BLaER1 treated with 17β-estradiol and CSF1 and Interleukin-3, amounts not matched to agents 10 nM and 100 nM (cell line): Measurements from ENCODE around the gene ENTHD1.
"Not testable (repeated sequence)": the region's sequence is repeated elsewhere in the genome, so short reads cannot be mapped to it uniquely, and the experiment has no call there.

Source experiments
- H3K27ac ChIP-seq, 11 experiments: shearing (Covaris generic); formaldehyde crosslinking; 2 replicates each; pipeline ENCODE4 v1.8.1; 2022
- H3K27me3 ChIP-seq, 11 experiments: shearing (Covaris generic); formaldehyde crosslinking; 2 replicates each; pipeline ENCODE4 v1.8.1; 2022
- H3K36me3 ChIP-seq, 11 experiments: shearing (Covaris generic); formaldehyde crosslinking; 2 replicates each; pipeline ENCODE4 v1.8.1; 2022
- H3K4me1 ChIP-seq, 10 experiments: shearing (Covaris generic); formaldehyde crosslinking; 2 replicates each; pipeline ENCODE4 v1.8.1; 2022
- H3K4me2 ChIP-seq, 11 experiments: shearing (Covaris generic); formaldehyde crosslinking; 2 replicates each; pipeline ENCODE4 v1.8.1; 2022
- H3K4me3 ChIP-seq, 10 experiments: shearing (Covaris generic); formaldehyde crosslinking; 2 replicates each; pipeline ENCODE4 v1.8.1; 2022
- H3K9ac ChIP-seq, 11 experiments: shearing (Covaris generic); formaldehyde crosslinking; 2 replicates each; pipeline ENCODE4 v1.8.1; 2022
- H3K9me3 ChIP-seq, 11 experiments: shearing (Covaris generic); formaldehyde crosslinking; replicated peaks in 1 of 11; 2 replicates each; pipeline ENCODE4 v1.8.1; 2022
- H4K20me1 ChIP-seq, 11 experiments: shearing (Covaris generic); formaldehyde crosslinking; 2 replicates each; pipeline ENCODE4 v1.8.1; 2022
- Cebpa-rat ChIP-seq, 11 experiments: shearing (Covaris generic); IDR thresholded peaks; 2 replicates each; pipeline ENCODE4 v1.8.1; 2022

Gene ENTHD1

GRCh38 chr22:39746600-39747262 is 146.8 kb downstream of the ENTHD1 start:
- Histone ChIP-seq H3K4me1 (peaks cover 9 to 23% (median 19%) of the 10 kb centered on the region in 10 experiments), H4K20me1 (no peaks in the 10 kb centered on the region), H3K27me3 (no peaks in the 10 kb centered on the region), H3K27ac (no peak overlapping the region), H3K4me3 (no peak overlapping the region), H3K36me3 (no peaks in the 10 kb centered on the region), H3K9me3 (peaks cover 0 to 3% (median 0%) of the 10 kb centered on the region in 11 experiments; a peak in 1 of 22 replicates), H3K4me2 (peak overlapping the region in 9 of 11 experiments; percentile 2 to 65 (median 51); a peak in 14 of 22 replicates), H3K9ac (no peak overlapping the region)
- no peak for TF ChIP-seq Cebpa-rat (IDR thresholded peaks at IDR 0.05)

GRCh38 chr22:39745789-39746188 is 147.8 kb downstream of the ENTHD1 start:
- H3K4me3 ChIP-seq, result no peak overlapping the region
- peak overlapping the region; percentile 31 to 65 (median 52); a peak in 21 of 22 replicates for H3K4me2 ChIP-seq
- no peaks in the 10 kb centered on the region for H4K20me1 ChIP-seq
- H3K27me3 ChIP-seq, result no peaks in the 10 kb centered on the region
- H3K9me3 ChIP-seq, result peaks cover 0 to 9% (median 0%) of the 10 kb centered on the region in 11 experiments; a peak in 6 of 22 replicates
- no peaks in the 10 kb centered on the region for H3K36me3 ChIP-seq
- TF ChIP-seq Cebpa-rat (IDR thresholded peaks at IDR 0.05), result no peak
- H3K4me1 ChIP-seq, result peaks cover 9 to 23% (median 19%) of the 10 kb centered on the region in 10 experiments
- peak overlapping the region in 3 of 11 experiments; percentile 14 to 25 (median 16); a peak in 2 of 22 replicates for H3K27ac ChIP-seq
- H3K9ac ChIP-seq, result 0 out of 22 replicates have a peak overlapping the region, but pooled peaks of 1 of the 11 experiments have one; percentile 19

- Histone ChIP-seq H3K9me3 (peaks cover 0 to 21% (median 10%) of the 10 kb centered on the region in 11 experiments; a peak in 11 of 22 replicates), H3K36me3 (no peaks in the 10 kb centered on the region), H3K4me3 (no peak overlapping the region), H3K27ac (no peak overlapping the region), H3K4me1 (peaks cover 9 to 23% (median 19%) of the 10 kb centered on the region in 10 experiments), H3K27me3 (no peaks in the 10 kb centered on the region), H3K4me2 (no peak overlapping the region), H3K9ac (no peak overlapping the region), H4K20me1 (no peaks in the 10 kb centered on the region)
- no peak for TF ChIP-seq Cebpa-rat (IDR thresholded peaks at IDR 0.05)
Observed at GRCh38 chr22:39744353-39744752, 149.2 kb downstream of the ENTHD1 start.

- no peaks in the 10 kb centered on the region for H3K36me3 ChIP-seq
Observed at GRCh38 chr22:39743935-39744334, 149.6 kb downstream of the ENTHD1 start.

GRCh38 chr22:39739338-39740027 is 154.1 kb downstream of the ENTHD1 start:
- Histone ChIP-seq H3K4me3 (no peak overlapping the region), H3K36me3 (no peaks in the 10 kb centered on the region), H3K4me1 (no peaks in the 10 kb centered on the region), H4K20me1 (no peaks in the 10 kb centered on the region), H3K9me3 (peaks cover 4 to 24% (median 12%) of the 10 kb centered on the region in 11 experiments; a peak in 11 of 22 replicates), H3K9ac (no peak overlapping the region), H3K4me2 (no peak overlapping the region), H3K27me3 (no peaks in the 10 kb centered on the region), H3K27ac (no peak overlapping the region)
- TF ChIP-seq Cebpa-rat (IDR thresholded peaks at IDR 0.05), result no peak

More at GRCh38 chr22:39743935-39744334, 149.6 kb downstream of the ENTHD1 start:
- Histone ChIP-seq H4K20me1 (no peaks in the 10 kb centered on the region), H3K4me2 (no peak overlapping the region), H3K27ac (no peak overlapping the region), H3K9me3 (peaks cover 4 to 22% (median 14%) of the 10 kb centered on the region in 11 experiments; a peak in 11 of 22 replicates), H3K4me3 (no peak overlapping the region), H3K27me3 (no peaks in the 10 kb centered on the region), H3K9ac (no peak overlapping the region), H3K4me1 (peaks cover 9 to 23% (median 19%) of the 10 kb centered on the region in 10 experiments)
- TF ChIP-seq Cebpa-rat (IDR thresholded peaks at IDR 0.05), result no peak

GRCh38 chr22:39738746-39739145 is 154.8 kb downstream of the ENTHD1 start:
- Histone ChIP-seq H3K36me3 (no peaks in the 10 kb centered on the region), H3K9me3 (peaks cover 4 to 24% (median 12%) of the 10 kb centered on the region in 11 experiments; a peak in 11 of 22 replicates), H3K4me3 (no peak overlapping the region), H3K9ac (no peak overlapping the region), H3K4me2 (no peak overlapping the region), H3K4me1 (no peaks in the 10 kb centered on the region), H4K20me1 (no peaks in the 10 kb centered on the region), H3K27ac (no peak overlapping the region), H3K27me3 (no peaks in the 10 kb centered on the region)
- no peak for TF ChIP-seq Cebpa-rat (IDR thresholded peaks at IDR 0.05)

GRCh38 chr22:39735776-39736175 is 157.8 kb downstream of the ENTHD1 start:
- Histone ChIP-seq H3K36me3 (no peaks in the 10 kb centered on the region), H3K27ac (no peak overlapping the region), H3K9ac (no peak overlapping the region), H3K4me2 (no peak overlapping the region), H3K27me3 (no peaks in the 10 kb centered on the region), H3K4me1 (peaks cover 0 to 24% (median 18%) of the 10 kb centered on the region in 10 experiments; a peak in 16 of 20 replicates), H4K20me1 (no peaks in the 10 kb centered on the region), H3K9me3 (peaks cover under 1 to 20% (median 10%) of the 10 kb centered on the region in 11 experiments; a peak in 10 of 22 replicates), H3K4me3 (no peak overlapping the region)
- TF ChIP-seq Cebpa-rat (IDR thresholded peaks at IDR 0.05), result no peak

GRCh38 chr22:39734866-39735265 is 158.7 kb downstream of the ENTHD1 start:
- no peak for TF ChIP-seq Cebpa-rat (IDR thresholded peaks at IDR 0.05)
- Histone ChIP-seq H3K36me3 (no peaks in the 10 kb centered on the region), H4K20me1 (no peaks in the 10 kb centered on the region), H3K4me2 (no peak overlapping the region), H3K27me3 (no peaks in the 10 kb centered on the region), H3K27ac (no peak overlapping the region), H3K4me3 (no peak overlapping the region), H3K9me3 (peaks cover 0 to 11% (median 8%) of the 10 kb centered on the region in 11 experiments; a peak in 4 of 22 replicates), H3K9ac (no peak overlapping the region), H3K4me1 (peaks cover 0 to 24% (median 18%) of the 10 kb centered on the region in 10 experiments; a peak in 16 of 20 replicates)

- not testable (repeated sequence) for H3K9ac ChIP-seq, H3K27ac ChIP-seq, H3K4me3 ChIP-seq, H3K4me2 ChIP-seq, H3K9me3 ChIP-seq, H4K20me1 ChIP-seq, H3K36me3 ChIP-seq, H3K27me3 ChIP-seq
- H3K4me1 ChIP-seq, result peaks cover 0 to 24% (median 18%) of the 10 kb centered on the region in 10 experiments; a peak in 16 of 20 replicates
Observed at GRCh38 chr22:39734046-39734445, 159.5 kb downstream of the ENTHD1 start.
